H1 (cell line): ENCODE results near the gene DICER1. TPM values are rescaled to one million over a fixed set of nuclear protein-coding genes. Genes with fewer than 3 reads are reported as not detected.

ENCODE experiments used
- CHD2 ChIP-seq: IDR thresholded peaks from 2 replicates; pipeline ENCODE4 v1.6.1; 2012; ENCODE audit warnings: low read length, improper control_type of control experiment
- JUND ChIP-seq: IDR thresholded peaks from 2 replicates; pipeline ENCODE4 v1.6.1; 2011; ENCODE audit warnings: mild to moderate bottlenecking, improper control_type of control experiment, low read length
- NANOG ChIP-seq: IDR thresholded peaks from 2 replicates; pipeline ENCODE4 v1.6.1; 2011; ENCODE audit warnings: low read length, low read depth, mild to moderate bottlenecking, inconsistent platforms; ENCODE audit not compliant: insufficient read depth, poor library complexity, severe bottlenecking
- RAD21 ChIP-seq, 2 experiments: IDR thresholded peaks in 1 of 2; conservative IDR thresholded peaks in 1 of 2; 2 replicates each; pipeline ENCODE4 v1.6.1; 2011; ENCODE audit warnings: low read depth in 2 of 2, low read length in 2 of 2, improper control_type of control experiment in 1 of 2, inconsistent platforms in 1 of 2, mild to moderate bottlenecking in 1 of 2, moderate library complexity in 1 of 2
- RNF2 ChIP-seq: fragments of 200-900, 300-1000 bp; sonication (generic); IDR thresholded peaks from 2 replicates; pipeline ENCODE4 v1.7.1; 2016; ENCODE audit warnings: borderline replicate concordance, low read depth, mild to moderate bottlenecking, antibody characterized with exemption, low read length; ENCODE audit not compliant: poor library complexity, severe bottlenecking; ENCODE audit errors: missing control alignments
- SRF ChIP-seq: IDR thresholded peaks from 2 replicates; pipeline ENCODE4 v1.6.1; 2011; ENCODE audit warnings: mild to moderate bottlenecking, low read depth, low read length, moderate library complexity
- polyA plus RNA-seq, 7 experiments: library from polyadenylated mRNA; depleted of rRNA in 3 of 7; stranded (reverse) in 5 of 7; unstranded in 2 of 7; fragments of >200 nt in 5 of 7; fragments of 200-250 nt in 2 of 7; gene quantifications; 1 replicate in 5 of 7; 2 replicates in 1 of 7; 4 replicates in 1 of 7; pipeline versions ENCODE4 v1.2.1 to v1.2.3, GENCODE V29; 2011 to 2013; ENCODE audit warnings: missing spikeins in 2 of 7, mixed read lengths in 2 of 7
- total RNA-seq: library from RNA; stranded (reverse); fragmentation: NEBNext Ultra II Directional; extraction: Animal tissue kit (Norgen Biotek cat#: 25700); gene quantifications from 2 replicates; pipeline ENCODE4 v1.2.1, GENCODE V29; 2021

Gene DICER1
- total and polyA plus RNA-seq, 2 of the 8 experiments (the other 6 are each of a cell fraction or from before 2014, with no cell fraction given), result 11.9 to 61.8 TPM

GRCh38 chr14:95069547-95069946 lies 87.8 kb downstream of the DICER1 start (continued):
- TF ChIP-seq CHD2, result no peak
- TF ChIP-seq RAD21 (IDR thresholded peaks at IDR 0.05 in 1 of 2, conservative IDR thresholded peaks at IDR 0.05 in 1 of 2; ENCODE audit: low read depth in 2 of 2, low read length in 2 of 2), result no peak
- no peak for TF ChIP-seq SRF
- TF ChIP-seq JUND, result no peak
- TF ChIP-seq NANOG, result no peak
- no peak for TF ChIP-seq RNF2
